Measurements from ENCODE around the gene CCL22.
A peak's percentile ranks its signal among the peaks of the same experiment; 100 is the strongest.

The CCL22 gene

DNA sequence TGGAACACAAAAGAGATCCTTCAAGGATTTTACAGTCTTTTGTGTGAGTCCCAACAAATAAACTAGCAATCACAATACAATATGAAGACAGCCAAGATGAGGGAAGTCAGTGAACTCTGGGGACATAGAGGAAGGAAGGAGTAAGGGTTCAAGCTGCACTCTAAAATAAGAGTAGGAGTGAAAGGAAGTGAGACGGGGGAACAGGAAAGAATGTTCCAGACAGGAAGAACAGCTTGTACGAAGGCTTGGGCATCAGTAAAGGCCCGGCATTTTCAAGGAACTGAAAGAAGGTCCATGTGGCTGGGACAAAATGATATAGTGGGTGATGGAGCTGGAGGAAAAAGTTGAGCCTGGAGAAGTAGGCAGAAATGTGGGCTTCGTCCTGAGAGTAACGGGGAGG, 50.5 kb downstream of the CCL22 start:
- no peaks in the 10 kb centered on the region for H3K9me3 Mint-ChIP-seq
- TF ChIP-seq, protein P1, sequence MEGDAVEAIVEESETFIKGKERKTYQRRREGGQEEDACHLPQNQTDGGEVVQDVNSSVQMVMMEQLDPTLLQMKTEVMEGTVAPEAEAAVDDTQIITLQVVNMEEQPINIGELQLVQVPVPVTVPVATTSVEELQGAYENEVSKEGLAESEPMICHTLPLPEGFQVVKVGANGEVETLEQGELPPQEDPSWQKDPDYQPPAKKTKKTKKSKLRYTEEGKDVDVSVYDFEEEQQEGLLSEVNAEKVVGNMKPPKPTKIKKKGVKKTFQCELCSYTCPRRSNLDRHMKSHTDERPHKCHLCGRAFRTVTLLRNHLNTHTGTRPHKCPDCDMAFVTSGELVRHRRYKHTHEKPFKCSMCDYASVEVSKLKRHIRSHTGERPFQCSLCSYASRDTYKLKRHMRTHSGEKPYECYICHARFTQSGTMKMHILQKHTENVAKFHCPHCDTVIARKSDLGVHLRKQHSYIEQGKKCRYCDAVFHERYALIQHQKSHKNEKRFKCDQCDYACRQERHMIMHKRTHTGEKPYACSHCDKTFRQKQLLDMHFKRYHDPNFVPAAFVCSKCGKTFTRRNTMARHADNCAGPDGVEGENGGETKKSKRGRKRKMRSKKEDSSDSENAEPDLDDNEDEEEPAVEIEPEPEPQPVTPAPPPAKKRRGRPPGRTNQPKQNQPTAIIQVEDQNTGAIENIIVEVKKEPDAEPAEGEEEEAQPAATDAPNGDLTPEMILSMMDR (IDR thresholded peaks at IDR 0.05; ENCODE audit: unreplicated experiment in 3 of 3) = no peak
- peaks cover 26% of the 10 kb centered on the region for H3K4me1 Mint-ChIP-seq
- no peaks in the 10 kb centered on the region for H3K36me3 Mint-ChIP-seq (ENCODE audit: low read depth)
- H3K27ac Mint-ChIP-seq = peak overlapping the region in 2 of 3 experiments; percentile 8 to 45
- H3K4me3 Mint-ChIP-seq = no peak overlapping the region
- H3K27me3 Mint-ChIP-seq (ENCODE audit: low read depth) = peaks cover 4% of the 10 kb centered on the region

- H3K9me3 Mint-ChIP-seq = no peaks in the 10 kb centered on the region
- TF ChIP-seq, protein P1 (IDR thresholded peaks at IDR 0.05; ENCODE audit: unreplicated experiment in 3 of 3) = no peak
- peaks cover 26% of the 10 kb centered on the region for H3K4me1 Mint-ChIP-seq
- no peaks in the 10 kb centered on the region for H3K36me3 Mint-ChIP-seq (ENCODE audit: low read depth)
- peak overlapping the region in 1 of 3 experiments; percentile 26 for H3K27ac Mint-ChIP-seq
- no peak overlapping the region for H3K4me3 Mint-ChIP-seq
- H3K27me3 Mint-ChIP-seq (ENCODE audit: low read depth) = peaks cover 4% of the 10 kb centered on the region
Observed at GRCh38 chr16:57409870-57410587, 51.4 kb downstream of the CCL22 start.

GRCh38 chr16:57411362-57411976, 52.9 kb downstream of the CCL22 start:
- TF ChIP-seq, protein P1 (IDR thresholded peaks at IDR 0.05; ENCODE audit: unreplicated experiment in 3 of 3) = no peak
- no peaks in the 10 kb centered on the region for H3K36me3 Mint-ChIP-seq (ENCODE audit: low read depth)
- H3K9me3 Mint-ChIP-seq = no peaks in the 10 kb centered on the region
- H3K4me1 Mint-ChIP-seq = peaks cover 30% of the 10 kb centered on the region
- peaks cover 4% of the 10 kb centered on the region for H3K27me3 Mint-ChIP-seq (ENCODE audit: low read depth)
- H3K4me3 Mint-ChIP-seq = no peak overlapping the region
- peak overlapping the region in 2 of 3 experiments; percentile 26 to 37 for H3K27ac Mint-ChIP-seq

DNA sequence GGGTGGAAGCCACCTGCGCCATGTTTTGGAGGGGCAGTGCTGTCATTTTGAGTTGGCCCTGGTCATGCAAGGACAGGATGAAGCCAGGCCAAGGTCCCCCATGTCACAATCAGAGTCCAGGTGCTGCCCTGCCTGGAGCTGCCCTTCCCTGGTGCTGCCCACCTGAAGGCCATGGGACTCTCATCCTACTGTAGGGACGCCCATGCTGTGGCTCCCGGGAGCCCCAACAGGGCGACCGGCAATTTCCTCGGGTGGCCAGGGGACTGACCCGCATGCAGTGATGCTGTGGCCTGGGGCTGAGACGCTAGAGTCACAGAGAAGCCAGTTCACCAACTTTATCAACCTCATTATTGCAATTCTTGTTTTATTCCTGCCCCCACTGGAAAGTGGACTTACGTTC, 54.0 kb downstream of the CCL22 start:
- Mint-ChIP-seq H3K27ac (no peak overlapping the region), H3K4me3 (no peak overlapping the region), H3K4me1 (peaks cover 40% of the 10 kb centered on the region), H3K9me3 (no peaks in the 10 kb centered on the region), H3K27me3 (ENCODE audit: low read depth) (peaks cover 4% of the 10 kb centered on the region), H3K36me3 (ENCODE audit: low read depth) (no peaks in the 10 kb centered on the region)
- TF ChIP-seq, protein P1 (IDR thresholded peaks at IDR 0.05; ENCODE audit: unreplicated experiment in 3 of 3) = no peak

DNA sequence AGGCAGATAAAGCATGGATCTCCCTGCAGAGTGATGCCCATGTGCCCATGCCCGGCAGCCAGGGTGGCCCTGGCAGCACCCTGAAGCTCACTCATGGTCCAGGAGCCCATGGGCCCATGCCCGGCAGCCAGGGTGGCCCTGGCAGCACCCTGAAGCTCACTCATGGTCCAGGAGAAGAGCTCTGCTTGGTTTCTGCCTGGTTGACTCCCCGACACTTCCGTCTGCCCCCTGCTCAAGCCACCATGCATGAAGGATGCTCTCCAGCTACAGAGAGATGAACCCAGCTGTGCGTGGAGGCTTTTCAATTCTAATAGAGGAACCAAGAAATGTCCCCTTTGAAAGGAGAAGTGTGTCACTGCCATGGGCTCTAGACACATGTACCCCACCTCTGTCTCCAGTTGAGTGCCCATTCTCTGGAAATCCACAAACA, 54.7 kb downstream of the CCL22 start:
- TF ChIP-seq, protein P1 (IDR thresholded peaks at IDR 0.05; ENCODE audit: unreplicated experiment in 3 of 3) = no peak
- peaks cover 44% of the 10 kb centered on the region for H3K4me1 Mint-ChIP-seq

More for the DNA sequence above, 54.7 kb downstream of the CCL22 start:
- Mint-ChIP-seq H3K36me3 (ENCODE audit: low read depth) (no peaks in the 10 kb centered on the region), H3K27ac (no peak overlapping the region), H3K27me3 (ENCODE audit: low read depth) (peaks cover 4% of the 10 kb centered on the region), H3K4me3 (no peak overlapping the region), H3K9me3 (no peaks in the 10 kb centered on the region)
